GM19452 (cell line): ENCODE measurements around the gene E2F6.
A peak's percentile ranks its signal among the peaks of the same experiment; 100 is the strongest.

Experiments
- ATAC-seq: cut with Tn5 transposase; IDR thresholded peaks from one replicate; pipeline ENCODE4 v1.9.1; 2021; ENCODE audit not compliant: unreplicated experiment

Gene E2F6

GRCh38 chr2:11465485-11466306 is at the start of gene E2F6:
TSS of gene E2F6 (minus strand) at chr2:11466161. CDS start at chr2:11465879, 282 bp downstream.
- peak; percentile 72 for ATAC-seq

- no peak for ATAC-seq
Measured at GRCh38 chr2:11515490-11515981, 49.6 kb upstream of the E2F6 start.

- ATAC-seq = no peak
Measured at GRCh38 chr2:11514904-11515303, 48.9 kb upstream of the E2F6 start.

DNA sequence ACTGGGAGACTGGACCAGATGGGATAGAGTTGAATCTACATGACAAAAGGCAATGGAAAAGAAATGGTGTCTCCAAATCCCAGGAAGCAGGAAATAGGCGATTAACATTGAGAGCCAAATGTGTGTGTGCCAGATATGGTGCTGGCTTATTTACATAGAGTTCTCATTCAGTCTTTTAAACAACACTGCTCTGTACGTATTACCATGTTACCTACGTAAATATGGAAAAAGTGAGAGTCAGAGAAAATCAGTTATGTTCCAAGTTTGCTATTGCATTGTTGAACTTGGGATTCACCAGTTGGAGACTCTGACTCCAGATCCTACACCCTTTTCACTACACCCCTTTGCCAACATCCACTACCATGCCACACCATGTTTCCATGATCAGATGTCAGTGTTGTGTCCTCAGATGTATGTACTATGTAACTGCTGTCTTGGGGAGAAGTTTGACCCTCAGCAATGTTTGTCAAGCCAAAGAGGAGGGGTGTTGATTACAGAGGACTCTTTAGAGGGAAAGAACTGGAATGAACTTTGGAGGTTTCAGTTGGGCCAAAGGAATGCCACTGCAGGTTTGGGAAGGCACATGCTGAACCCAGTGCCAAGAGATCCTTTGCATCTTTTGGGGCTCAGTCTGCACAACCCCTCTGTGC is 48.2 kb upstream of the E2F6 start:
- ATAC-seq = no peak

DNA sequence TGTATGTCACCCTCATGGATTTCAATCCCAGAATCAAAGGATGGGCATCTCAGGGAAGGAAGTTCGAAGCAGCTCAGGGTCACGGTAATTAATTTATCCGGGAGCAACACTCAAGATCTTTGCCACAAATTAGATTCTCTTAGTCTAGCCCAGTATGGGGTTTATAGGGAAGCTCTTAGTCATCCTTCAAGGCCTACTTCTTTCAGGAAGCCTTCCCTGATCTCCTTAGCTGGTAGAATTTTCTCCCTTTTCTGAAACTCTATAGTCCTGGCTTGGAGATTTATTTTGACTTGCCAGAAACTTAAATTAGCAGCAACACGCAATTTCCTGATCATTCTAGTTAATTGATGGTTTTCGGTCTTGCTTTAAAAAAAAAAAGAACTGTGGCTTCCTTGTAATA is 47.4 kb upstream of the E2F6 start:
- no peak for ATAC-seq

- no peak for ATAC-seq
Measured at GRCh38 chr2:11512431-11512830, 46.5 kb upstream of the E2F6 start.

DNA sequence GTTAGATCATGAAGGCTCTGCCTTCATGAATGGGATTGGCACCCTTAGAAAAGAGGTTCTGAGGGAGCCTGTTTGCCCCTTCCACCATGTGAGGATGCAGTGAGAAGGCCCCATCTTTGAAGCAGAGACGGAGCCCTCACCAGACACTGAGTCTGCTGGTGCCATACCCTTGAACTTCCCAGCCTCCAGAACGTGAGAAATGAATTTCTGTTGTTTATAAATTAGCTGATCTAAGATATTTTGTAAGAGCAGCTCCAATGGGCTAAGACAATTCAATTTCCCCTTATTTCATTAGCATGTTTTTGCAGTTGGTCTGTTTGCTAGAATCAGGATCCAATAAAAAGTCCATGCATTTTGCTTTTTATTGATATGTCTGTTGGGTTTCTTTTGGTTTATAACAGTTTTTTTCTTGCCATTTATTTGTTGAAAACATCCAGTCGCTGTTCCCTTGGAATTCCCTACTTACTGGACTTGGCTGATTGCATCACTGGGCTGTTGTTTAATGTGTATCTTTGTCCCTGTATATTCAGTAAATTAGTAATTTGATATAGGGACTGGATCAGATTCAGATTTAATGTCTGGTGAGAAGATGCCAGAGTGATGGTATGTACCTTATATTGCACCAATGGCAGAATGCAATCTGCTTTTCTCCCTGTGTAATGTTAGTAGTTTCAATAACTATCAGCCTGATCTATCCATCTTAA is 43.8 kb upstream of the E2F6 start:
- no peak for ATAC-seq

- ATAC-seq = no peak
Measured at GRCh38 chr2:11508279-11508678, 42.3 kb upstream of the E2F6 start.

DNA sequence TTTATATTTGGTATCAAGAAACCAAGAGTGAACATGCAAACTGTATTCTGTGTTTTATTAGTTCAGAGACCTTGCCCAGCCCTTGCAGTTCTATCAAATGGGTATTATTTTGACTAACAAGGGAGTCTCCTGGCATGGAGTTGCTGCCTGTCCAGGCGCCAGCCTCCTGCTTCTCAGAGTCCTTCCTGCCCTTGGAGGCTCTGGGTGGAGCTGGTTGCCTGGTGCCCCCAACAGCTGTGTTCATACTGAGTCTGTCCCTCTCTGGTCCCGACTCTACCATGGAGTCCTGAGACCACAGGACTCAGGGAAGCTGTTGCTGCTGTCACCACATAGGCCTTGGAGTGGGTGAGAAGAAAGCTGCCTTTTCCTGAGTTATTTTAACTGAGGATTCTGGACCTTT is 41.6 kb upstream of the E2F6 start:
- ATAC-seq = no peak

DNA sequence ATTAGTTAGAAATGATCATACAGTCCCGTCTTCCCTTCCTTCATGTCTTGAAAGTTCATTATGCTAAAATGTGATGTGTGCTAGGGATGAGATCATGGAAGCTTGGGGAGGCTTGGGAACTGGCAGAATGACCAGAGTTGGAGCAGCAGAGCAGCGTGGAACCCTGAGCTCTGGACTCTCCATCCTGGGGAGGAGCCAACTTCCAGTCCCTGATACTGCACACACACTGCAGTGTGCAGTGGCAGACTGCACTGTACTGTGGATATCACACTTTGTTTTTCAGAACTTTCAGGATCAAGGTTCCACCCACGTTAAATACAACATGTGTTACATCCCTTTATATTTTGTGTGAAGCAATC is 40.6 kb upstream of the E2F6 start:
- no peak for ATAC-seq

DNA sequence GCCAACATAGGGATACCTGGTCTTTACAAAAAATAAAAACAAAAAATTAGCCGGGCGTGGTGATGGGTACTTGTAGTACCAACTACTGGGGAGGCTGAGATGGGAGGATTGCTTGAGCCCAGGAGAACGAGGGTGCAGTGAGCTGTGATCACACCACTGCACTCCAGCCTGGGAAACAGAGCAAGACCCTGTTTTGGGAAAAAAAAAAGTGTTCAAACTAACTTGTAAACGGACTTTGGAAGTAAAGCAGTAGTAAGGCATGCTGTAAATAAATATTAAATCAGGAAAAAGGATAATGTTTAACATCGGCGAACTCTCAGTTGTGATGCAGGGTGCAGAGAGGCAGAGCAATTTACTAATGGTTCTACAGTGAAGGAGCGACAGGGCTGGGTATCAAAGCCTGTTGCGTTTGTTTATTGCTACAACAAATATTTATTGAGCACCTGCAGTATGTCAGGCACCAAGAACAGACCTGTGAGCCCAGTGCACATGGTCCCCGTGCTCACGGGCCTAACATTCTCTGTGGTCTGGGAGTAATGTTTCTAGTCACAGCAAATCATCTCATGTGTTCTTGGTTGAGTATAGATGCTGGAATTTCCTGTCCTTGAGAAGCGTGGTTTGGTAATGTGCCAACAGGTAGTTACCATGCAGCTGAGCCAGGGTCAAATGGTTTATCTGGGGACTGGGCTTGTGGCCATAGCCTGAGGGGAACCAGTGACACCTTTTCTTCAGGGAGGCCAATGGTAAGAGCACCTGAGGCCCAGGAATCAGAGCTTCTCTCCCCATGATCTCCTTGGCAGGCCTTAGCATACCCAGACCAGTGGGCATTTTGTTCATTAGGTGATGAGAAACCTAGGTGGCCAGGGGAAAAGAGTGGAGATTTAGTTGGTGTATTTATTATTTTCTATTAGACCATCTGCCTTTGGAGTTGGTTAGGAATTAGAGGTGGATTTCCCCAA is 40.0 kb upstream of the E2F6 start:
- ATAC-seq = peak; percentile 88

GRCh38 chr2:11503354-11503927 is 37.5 kb upstream of the E2F6 start:
- no peak for ATAC-seq

DNA sequence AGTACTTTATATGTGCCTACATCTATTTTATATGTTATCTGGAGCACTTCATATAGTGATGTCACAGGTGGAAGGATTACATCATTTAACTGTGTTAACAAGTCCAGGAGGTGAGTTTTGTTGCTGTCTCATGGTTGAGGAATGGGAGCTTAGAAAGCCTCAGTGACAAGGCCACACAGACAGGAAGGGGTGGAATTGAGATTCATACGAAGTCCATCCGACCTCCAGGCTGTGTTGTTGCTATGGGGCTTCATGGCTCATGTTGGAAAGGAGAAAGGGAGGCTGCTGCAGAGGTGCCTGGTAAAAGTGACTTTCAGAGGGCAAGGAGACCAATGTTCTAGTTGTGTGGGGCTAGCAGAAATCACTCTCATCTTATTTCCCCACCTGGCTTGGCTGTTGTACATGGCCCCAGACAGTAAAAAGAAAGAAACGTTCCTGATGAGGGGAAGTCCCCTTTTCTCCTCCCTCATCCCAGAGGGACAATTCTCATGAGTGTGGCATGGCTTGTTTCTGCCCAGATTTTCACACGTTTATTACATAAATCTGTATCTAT is 36.9 kb upstream of the E2F6 start:
- no peak for ATAC-seq

DNA sequence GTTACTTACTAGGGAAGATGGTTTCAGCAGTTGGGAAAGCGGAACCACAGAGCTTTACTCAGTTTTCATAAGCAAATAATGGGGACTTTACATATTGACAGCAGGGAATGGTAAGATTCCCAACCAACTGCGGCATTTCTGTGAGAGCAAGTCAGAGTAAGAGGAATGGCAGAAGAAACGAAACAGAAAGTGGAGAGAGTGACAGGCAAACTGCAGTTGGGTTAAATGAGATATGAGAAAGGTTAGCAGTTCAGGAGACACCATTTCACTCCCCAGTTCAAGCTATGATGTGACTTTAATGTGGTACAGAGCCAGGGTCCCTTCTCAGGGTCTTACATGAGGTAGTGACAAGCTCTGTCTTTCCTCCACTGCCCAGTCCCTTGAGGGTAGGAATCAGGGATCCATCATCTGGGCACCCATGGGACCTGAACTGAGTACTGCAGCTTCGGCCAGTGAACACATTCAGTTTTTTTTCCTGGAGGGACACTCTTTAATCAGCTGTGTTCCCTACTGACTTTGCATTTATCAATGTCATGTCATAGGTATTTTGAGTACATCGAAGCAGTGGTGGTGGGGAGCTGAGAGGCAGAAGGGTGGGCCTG is 34.8 kb upstream of the E2F6 start:
- ATAC-seq = no peak

DNA sequence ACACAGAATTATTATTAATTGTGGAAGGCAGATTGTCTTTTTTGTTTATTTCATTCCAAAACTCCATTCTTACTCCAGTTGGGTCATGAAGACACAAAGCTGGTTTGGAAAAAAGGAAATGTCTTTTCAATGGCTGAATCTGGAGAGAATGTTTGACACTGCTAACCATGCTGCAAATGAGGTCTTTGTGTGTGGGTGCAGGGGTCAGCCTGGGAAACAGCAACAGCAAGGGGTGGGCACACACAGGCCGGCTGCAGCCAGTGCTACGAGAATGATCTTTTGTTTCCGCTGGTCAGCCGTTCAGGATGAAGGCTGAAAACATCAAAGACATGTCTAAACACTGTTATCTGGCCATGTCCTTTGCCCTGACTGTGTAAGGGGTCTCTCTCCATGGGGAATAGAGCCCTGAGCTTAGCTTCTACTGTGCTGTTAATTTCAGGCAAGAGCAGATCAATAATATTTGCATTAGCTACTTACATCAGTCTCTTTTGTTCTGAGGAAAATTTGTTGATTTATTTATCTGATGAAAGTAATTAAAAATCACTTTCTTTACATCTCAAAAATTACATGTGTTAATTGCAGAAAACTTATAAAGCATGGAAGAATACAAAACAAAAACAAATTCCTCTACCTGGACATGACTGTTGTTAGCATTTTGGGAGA is 33.3 kb upstream of the E2F6 start:
- no peak for ATAC-seq

- peak; percentile 93 for ATAC-seq
Measured at GRCh38 chr2:11498543-11499034, 32.6 kb upstream of the E2F6 start.

GRCh38 chr2:11495844-11496681 is 30.1 kb upstream of the E2F6 start:
- no peak for ATAC-seq

GRCh38 chr2:11494310-11494709 is 28.3 kb upstream of the E2F6 start:
- no peak for ATAC-seq
